ENCODE results near the gene ZNF324. TPM values are rescaled to one million over a fixed set of nuclear protein-coding genes. Genes with fewer than 3 reads are reported as not detected.

The ZNF324 gene
- total RNA-seq: 10 to 100 TPM in 1 of 2 donors, 1 to 10 TPM in 1; 9.9 to 13.2 TPM

GRCh38 chr19:58466760-58467589 lies at the start of gene ZNF324:
TSS of gene ZNF324 (plus strand) at chr19:58467080. CDS start at chr19:58469186, 2,106 bp downstream.
- Histone ChIP-seq H3K36me3 (replicated peaks in 1 of 2; ENCODE audit: insufficient read depth in 1 of 2, low read depth in 2 of 2) (peaks cover 0 to 8% of the 10 kb centered on the region in 2 donors), H3K9me3 (no peaks in the 10 kb centered on the region), H3K4me1 (peaks cover 18% of the 10 kb centered on the region), H3K4me3 (peak within 1 kb of the TSS; percentile 92 to 99), H3K27me3 (no peaks in the 10 kb centered on the region), H3K27ac (peak within 1 kb of the TSS in 3 of 4 donors; percentile 35 to 81 (median 75))
- peak; percentile 98 to 99 (median 98) for DNase-seq
- WGBS, 2 donors: 0% methylated on average over 1 to 88 of the region's 92 CpGs
- ATAC-seq: peak; percentile 97
- intact Hi-C loops (cut with DNase I): no loop called here
- peak; percentile 19 to 62 (median 58) for TF ChIP-seq POLR2A (IDR thresholded peaks at IDR 0.05)
- TF ChIP-seq, protein P1, sequence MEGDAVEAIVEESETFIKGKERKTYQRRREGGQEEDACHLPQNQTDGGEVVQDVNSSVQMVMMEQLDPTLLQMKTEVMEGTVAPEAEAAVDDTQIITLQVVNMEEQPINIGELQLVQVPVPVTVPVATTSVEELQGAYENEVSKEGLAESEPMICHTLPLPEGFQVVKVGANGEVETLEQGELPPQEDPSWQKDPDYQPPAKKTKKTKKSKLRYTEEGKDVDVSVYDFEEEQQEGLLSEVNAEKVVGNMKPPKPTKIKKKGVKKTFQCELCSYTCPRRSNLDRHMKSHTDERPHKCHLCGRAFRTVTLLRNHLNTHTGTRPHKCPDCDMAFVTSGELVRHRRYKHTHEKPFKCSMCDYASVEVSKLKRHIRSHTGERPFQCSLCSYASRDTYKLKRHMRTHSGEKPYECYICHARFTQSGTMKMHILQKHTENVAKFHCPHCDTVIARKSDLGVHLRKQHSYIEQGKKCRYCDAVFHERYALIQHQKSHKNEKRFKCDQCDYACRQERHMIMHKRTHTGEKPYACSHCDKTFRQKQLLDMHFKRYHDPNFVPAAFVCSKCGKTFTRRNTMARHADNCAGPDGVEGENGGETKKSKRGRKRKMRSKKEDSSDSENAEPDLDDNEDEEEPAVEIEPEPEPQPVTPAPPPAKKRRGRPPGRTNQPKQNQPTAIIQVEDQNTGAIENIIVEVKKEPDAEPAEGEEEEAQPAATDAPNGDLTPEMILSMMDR (IDR thresholded peaks at IDR 0.05): peak in 2 of 7 experiments; percentile 2 to 24

GRCh38 chr19:58428617-58429016 lies 38.3 kb upstream of the ZNF324 start:
- no peaks in the 10 kb centered on the region for H3K4me1 ChIP-seq
- H3K27ac ChIP-seq: no peak overlapping the region
- no peaks in the 10 kb centered on the region for H3K27me3 ChIP-seq
- no peak overlapping the region for H3K4me3 ChIP-seq
- ATAC-seq (no peak), DNase-seq (no peak)
- 67 to 88% methylated on average over 1 of the region's 1 CpG for WGBS, 2 donors
- no peak for TF ChIP-seq POLR2A (IDR thresholded peaks at IDR 0.05)
- TF ChIP-seq, protein P1 (IDR thresholded peaks at IDR 0.05): no peak
- H3K36me3 ChIP-seq (replicated peaks in 1 of 2; ENCODE audit: insufficient read depth in 1 of 2, low read depth in 2 of 2): peaks cover 0 to 2% of the 10 kb centered on the region in 2 donors
- peaks cover 0 to 61% (median 5%) of the 10 kb centered on the region in 3 donors for H3K9me3 ChIP-seq
- intact Hi-C loops (cut with DNase I): no loop called here

DNA sequence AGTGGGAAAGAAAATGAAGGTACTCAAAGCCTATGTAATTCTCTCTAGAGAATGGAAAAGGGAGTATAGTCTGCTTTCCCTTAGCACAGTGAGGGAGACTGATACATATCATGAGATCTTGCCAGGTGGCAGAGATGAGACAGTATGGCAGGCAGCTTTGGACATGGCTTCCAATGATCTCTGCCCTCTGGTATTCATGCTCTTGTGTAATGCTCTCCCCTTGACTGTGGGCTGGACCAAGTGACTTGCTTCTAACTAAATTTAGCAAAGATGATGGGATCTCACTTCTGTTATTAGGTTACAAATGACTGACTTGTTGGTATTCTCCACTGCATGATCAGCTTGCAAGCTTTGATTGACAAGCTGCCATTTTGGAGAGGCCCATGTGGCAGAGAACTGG lies 37.1 kb upstream of the ZNF324 start:
- intact Hi-C loops (cut with DNase I): no loop called here
- Histone ChIP-seq H3K27ac (no peak overlapping the region), H3K27me3 (no peaks in the 10 kb centered on the region), H3K9me3 (peaks cover 0 to 72% (median 11%) of the 10 kb centered on the region in 3 donors), H3K4me3 (no peak overlapping the region), H3K36me3 (replicated peaks in 1 of 2; ENCODE audit: insufficient read depth in 1 of 2, low read depth in 2 of 2) (peaks cover 10 to 12% of the 10 kb centered on the region in 2 donors), H3K4me1 (no peaks in the 10 kb centered on the region)
- no peak for TF ChIP-seq POLR2A (IDR thresholded peaks at IDR 0.05)
- TF ChIP-seq, protein P1 (IDR thresholded peaks at IDR 0.05): no peak
- ATAC-seq: no peak
- no peak for DNase-seq

DNA sequence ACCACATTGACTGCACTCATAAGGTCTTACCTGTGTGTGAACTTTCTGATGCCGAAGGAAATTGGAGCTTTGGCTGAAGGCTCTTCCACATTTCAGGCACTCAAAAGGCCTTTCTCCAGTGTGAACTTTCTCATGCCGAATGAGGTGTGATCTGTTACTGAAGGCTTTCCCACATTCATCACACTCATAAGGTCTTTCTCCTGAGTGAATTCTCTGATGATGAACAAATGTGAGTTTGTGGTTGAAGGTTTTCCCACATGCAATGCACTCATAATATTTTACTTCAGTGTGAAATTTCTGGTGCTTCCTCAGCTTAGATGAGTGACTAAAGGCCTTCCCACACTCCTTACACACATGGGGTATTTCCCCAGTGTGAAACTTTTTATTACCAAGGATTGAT lies 32.7 kb upstream of the ZNF324 start:
- Histone ChIP-seq H3K36me3 (replicated peaks in 1 of 2; ENCODE audit: insufficient read depth in 1 of 2, low read depth in 2 of 2) (peaks cover 25 to 26% of the 10 kb centered on the region in 2 donors), H3K9me3 (peaks cover 0 to 97% (median 11%) of the 10 kb centered on the region in 3 donors), H3K4me3 (no peak overlapping the region), H3K27ac (no peak overlapping the region), H3K27me3 (no peaks in the 10 kb centered on the region), H3K4me1 (peaks cover 4% of the 10 kb centered on the region)
- intact Hi-C loops (cut with DNase I): no loop called here
- ATAC-seq (no peak), DNase-seq (no peak)
- WGBS, 2 donors: 100% methylated on average over 2 of the region's 2 CpGs
- TF ChIP-seq POLR2A (IDR thresholded peaks at IDR 0.05): no peak
- TF ChIP-seq, protein P1 (IDR thresholded peaks at IDR 0.05): no peak

All from body of pancreas (tissue), 4 donors.